HG02759 (cell line): ENCODE data around the gene SSBP2.

Source experiments
- ATAC-seq: cut with Tn5 transposase; IDR thresholded peaks from one replicate; pipeline ENCODE4 v1.9.1; 2021; ENCODE audit warnings: mild to moderate bottlenecking, moderate library complexity; ENCODE audit not compliant: unreplicated experiment

Gene SSBP2

DNA sequence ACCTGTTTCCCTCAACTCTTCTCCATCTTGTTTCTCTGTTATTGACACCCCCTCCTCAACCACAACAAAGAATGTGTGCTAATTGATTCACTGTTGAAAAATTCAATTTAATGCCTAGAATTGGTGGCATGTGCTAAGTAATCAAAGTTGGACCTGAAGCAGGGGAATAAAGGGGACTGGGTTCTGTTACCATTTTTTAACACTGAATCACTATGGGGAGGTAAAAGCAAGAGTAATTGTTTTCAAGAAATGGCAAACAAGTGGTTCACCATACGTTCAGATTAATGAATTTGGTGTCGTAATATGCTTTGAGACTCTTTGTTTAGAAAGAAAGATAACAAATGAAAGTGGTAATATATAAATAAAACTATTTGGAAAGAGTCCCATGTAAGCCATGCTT lies 17.0 kb upstream of the SSBP2 start:
- no peak for ATAC-seq

DNA sequence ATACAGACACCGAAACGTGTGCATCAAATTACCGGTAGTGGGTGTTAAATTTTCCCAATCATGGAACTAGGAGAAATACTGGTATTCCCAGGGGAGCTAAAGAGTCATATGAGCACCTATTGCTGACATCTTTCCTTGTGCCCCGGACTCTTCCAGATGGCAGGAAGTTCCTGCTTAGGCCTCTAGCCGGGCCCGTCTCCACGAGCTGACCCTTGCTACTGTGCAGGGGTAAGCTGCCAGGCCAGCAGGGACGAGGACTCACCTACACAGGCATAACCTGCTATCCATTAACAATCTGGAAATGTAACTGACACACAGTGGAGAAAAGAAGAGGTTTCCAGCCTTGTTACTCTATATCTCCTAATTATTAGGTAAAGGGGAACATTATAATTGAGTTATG lies 16.2 kb upstream of the SSBP2 start:
- ATAC-seq = no peak

DNA sequence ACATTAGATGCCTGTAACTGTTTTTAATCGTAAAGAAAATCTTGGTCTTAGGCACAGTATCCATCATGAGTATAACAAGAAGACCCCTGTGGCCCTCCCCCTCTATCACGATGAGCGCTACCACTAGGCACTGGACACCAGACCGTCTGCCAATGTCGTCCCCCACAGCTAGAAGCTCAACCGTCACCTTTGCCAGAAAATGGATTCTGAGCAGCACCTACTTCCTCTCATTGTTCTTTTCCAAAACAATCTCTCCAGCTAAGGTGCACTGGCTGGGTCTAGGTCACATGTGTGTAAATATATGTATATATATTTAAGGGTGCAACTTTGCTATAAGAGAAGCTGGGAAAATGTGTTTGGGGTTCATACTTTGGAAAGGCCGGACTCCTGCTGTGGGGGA lies 15.7 kb upstream of the SSBP2 start:
- ATAC-seq = no peak

DNA sequence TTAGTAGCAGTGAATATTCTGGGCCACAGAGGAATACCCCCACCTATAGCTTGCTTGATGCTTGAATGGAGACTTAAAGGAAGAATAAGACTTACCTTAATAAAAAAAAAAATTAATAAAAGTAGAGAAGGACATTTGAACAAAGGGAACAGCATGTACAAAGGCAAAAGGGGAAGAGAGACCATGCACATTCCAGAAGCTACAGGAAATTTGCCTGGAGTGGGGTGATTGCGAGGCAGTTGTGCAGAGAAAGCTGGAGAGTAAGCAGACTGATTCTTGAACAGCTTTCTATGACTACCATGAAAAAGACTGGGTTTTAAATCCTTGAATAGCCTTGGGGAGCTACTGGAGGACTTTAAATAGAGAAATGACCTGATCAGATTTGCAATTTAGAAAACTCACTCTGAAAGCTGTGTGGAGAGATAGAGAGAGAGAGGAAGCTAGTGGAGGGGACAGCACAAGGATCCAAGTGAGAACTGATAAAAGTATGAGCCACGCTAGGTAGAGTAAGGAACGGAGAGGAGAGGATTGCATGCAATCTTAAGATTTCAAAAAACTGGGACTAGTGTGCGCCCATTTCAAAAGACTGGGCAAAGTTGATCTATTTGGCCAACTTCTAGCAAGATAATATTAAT lies 12.5 kb upstream of the SSBP2 start:
- no peak for ATAC-seq

DNA sequence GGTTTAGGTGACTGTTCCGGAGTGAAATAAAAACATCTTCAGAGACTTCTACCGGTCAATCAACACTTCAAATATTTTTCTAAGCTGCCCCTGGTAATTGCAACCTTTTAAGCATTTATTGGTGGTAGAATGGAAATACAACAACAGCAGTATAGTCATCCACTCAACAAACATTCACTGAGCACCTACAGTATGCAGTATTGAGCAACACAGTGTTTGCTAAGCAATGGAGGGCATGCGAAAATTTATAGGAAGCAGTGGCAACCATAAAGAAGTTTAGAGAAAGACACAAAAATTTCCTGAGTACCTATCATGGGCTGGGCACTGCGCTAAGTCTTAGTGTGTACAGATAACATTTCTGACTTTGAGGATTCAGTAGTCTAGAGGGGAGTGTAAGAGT lies 12.0 kb upstream of the SSBP2 start:
- no peak for ATAC-seq

DNA sequence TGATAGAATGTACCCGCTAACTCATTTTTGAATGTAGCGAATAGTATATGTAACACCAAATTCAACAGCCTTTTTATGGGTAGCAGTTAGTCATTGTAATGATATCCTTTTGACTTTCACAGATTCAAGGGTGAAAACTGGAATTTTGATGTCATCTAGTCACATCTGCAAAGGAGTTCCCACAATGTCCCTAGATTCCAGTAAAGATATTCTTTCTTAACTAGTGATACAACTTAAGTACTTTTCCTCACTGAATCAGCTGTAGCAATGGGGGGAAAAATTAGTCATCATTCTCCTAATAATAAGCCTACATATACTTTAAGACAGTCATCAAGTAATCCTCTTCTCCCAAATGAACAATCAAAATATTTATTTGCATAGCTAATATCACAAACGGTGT lies 11.5 kb upstream of the SSBP2 start:
- no peak for ATAC-seq

DNA sequence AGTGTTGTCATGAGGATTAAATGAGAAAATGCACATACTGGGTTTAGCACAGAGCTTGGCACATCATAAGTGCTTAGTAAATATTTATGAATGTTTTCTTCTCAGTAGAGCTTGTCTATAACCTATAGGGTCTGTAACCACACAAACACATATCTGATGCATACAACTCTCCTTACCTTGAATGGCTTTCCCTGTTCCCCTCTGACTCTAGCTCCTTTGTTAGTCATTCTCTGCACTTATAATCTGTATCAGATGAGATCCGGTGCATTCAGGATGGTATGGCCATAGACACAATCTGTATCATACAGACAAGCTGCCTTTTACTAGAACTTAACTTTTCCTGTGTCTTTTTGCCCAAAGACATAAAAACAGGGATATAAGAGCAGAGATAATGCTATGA lies 11.1 kb upstream of the SSBP2 start:
- no peak for ATAC-seq

DNA sequence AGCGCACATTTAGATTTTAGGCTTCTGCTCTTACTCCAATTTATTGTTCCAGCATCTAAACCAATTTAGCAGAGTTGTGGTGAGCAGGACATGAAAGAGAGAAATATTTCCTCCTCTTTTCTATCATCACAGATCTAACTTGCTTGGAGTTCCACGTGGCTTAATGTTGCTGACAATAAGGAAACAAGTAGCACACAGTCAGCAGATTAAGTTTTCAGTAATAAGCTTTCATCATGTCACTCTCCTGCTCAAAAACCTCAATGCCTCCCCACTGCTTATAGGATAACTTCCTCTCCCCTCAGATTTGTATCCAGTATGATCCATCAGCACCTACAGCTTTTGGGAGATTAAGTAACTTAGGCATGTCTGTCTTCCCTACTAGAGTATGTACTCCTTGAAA lies 10.4 kb upstream of the SSBP2 start:
- no peak for ATAC-seq

DNA sequence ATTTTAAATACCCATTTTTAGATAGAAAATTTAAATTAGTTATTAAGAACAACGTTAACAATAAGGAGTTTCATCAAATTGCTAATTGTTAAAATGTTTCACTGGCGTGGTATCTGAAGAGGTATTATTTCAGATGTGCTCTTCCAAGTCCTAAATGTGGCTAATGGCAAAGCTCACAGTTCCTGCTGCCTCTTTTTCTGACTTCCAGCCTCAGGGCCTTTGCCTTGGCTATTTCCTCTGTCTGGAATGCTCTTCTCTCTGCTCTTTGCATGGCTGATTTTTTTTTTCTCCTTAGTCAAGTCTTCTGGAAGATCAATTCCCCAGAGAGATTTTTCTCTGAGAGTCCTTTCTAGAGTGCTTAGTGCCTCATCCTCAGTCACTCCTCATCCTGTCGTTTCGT lies 9.6 kb upstream of the SSBP2 start:
- no peak for ATAC-seq

DNA sequence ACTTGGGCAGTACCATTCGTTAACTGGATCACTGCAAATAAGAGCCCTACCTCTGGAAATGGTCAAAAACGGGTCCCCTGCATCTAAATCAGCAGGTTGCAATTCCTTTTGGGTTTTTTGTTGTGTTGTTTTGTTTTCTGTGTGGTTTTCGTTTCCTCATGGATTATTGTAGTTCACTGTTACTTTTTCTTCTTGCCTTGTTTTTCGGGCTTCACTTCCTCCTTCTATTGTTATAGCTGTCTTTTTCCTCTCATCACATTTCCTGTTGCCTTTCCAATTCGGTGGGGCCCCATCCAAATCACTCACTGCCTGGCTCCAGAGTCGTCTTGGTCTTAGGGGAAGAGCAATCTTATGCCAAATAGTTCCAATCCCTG lies 8.7 kb upstream of the SSBP2 start:
- no peak for ATAC-seq

DNA sequence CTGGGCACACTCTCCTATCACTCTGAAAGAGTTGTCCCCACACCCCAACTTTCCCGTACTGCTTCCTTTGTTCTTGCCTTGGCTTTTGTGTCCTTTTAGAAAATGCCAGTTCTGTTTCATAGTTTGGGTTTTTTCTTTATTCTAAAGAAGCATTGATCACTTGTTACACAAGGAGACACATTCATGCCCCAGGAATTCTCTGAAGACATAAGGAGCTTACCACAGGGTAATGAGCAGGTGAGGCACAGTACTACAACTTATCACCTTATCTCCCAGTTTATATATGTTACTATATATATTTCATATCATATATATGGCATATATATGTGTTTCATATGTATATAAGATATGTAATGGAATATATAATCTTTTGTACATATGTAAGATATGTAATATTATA lies 6.5 kb upstream of the SSBP2 start:
- ATAC-seq = no peak

DNA sequence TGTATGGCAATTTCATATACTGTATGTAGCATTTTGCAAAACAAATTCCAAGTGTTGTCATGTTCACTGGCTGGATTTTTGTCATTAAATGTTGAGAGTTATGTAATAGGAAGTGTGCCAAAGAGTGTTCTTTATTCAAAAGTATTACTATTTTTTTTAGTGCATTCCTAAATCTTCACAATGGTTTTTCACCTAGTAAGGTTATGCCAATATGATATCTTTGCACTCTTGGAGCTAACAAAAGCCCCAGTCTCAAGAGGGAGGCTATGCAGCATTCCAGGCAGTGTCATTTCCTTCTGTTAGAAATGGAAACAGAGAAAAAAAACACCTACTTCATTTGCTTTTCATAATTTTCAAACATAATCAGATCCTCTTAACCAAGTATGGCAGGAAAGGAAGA lies 5.1 kb upstream of the SSBP2 start:
- no peak for ATAC-seq

DNA sequence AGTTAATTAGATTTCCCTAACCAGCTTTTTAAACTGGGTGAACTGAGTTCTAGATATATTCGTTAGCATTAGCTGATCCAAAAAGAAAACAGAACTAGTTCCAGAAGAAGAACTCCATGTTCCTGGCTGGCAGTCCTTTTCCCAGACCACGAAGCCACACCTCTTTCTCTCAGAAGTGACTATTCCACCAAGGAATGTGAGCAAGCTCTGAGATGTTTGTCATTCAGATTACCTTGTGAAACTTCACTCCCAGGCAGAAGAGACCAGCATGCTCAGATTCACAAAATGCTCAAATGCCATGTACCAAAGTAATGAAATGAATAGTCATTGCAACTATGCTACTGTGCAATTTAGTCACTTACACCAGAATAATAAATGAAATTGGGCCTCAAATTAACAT lies 4.4 kb upstream of the SSBP2 start:
- no peak for ATAC-seq

DNA sequence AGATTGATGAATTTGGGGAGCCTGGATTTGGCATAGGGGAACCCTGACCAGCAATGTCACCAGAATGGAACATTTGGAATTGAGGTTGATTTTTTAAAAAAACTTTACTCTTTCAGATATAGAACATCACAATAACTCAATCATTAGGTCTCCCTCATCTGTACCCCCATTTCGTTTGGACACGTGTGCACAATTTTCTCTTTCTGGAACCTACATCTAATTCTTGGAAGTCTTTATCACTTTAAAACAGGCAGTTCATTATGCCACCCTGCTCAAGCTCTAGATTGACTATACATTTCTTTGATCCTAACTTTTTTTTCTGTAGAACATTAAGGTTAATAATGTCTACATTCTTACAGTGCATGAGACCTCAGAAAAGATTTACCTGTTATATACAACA lies 3.7 kb upstream of the SSBP2 start:
- no peak for ATAC-seq

DNA sequence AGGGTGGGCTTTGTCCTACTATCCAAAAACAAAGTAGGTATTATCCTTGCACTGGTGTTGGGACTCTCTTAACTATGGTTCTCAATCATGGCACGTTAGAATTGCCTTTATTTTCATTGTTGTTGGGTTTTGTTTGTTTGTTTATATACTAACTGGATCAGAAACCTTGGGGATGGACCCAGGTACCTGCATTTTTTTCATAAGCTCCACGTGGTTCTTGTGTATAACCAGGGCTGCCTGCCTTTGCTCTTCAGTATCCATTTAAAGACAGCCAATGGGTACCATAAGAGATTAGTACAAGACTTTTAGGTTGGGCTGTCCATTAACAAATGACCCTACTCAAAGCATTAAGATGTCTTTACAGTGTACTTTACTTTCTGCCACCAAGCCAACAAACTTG lies 2.5 kb upstream of the SSBP2 start:
- ATAC-seq = no peak

DNA sequence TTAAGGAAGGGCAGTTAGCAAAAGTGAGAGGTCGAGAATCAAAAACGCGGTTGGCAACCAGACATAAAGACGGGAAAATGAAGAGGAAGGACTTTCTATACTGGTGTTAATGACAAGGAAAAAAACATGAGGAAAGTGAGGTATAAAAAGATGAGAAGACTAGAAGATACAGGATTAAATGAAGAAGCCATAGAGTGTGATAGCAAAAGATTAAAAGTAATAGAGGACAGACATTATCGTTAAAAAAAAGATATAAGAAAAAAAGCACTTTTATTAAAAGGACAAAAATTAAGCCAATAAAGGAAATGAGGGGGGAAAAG lies 1.7 kb upstream of the SSBP2 start:
- no peak for ATAC-seq

DNA sequence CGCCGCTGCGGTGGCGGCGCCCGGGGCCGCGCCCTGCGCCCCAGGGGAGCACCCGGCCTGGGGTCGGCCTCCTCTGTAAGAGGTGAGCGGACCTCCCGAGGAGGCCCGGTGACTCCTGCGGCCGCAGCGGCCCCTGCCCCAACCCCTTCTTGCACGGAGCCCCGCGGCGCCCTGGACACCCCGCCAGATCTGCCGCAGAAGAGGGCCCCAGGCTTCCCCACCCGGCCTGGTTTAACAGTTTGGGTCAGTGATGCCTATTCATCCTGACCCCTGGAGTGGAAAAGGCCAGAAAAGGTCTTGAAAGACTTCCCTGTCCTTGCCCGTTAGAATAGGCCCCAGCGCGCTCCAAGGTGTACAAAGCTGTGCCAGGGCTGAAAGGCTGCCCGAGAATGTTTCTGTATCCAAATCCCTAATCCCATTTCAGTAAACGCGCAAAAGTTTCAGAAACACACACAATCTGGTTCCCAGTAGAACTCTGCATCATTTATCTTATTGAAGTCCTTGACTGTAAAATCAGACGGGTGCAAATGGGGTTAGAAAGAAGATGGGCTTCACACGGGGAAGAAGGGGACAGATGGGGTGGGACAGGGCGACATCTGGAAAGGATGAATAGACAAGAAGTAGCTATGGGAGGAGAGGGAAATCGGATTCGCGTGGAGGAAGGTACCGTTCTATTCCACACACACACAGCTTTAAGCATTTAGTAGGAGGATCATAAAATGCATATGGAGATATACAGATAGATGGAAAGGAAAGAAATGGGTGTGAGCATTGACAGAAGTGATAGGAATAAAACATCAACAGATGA lies 1.1 kb upstream of the SSBP2 start:
- ATAC-seq = no peak

DNA sequence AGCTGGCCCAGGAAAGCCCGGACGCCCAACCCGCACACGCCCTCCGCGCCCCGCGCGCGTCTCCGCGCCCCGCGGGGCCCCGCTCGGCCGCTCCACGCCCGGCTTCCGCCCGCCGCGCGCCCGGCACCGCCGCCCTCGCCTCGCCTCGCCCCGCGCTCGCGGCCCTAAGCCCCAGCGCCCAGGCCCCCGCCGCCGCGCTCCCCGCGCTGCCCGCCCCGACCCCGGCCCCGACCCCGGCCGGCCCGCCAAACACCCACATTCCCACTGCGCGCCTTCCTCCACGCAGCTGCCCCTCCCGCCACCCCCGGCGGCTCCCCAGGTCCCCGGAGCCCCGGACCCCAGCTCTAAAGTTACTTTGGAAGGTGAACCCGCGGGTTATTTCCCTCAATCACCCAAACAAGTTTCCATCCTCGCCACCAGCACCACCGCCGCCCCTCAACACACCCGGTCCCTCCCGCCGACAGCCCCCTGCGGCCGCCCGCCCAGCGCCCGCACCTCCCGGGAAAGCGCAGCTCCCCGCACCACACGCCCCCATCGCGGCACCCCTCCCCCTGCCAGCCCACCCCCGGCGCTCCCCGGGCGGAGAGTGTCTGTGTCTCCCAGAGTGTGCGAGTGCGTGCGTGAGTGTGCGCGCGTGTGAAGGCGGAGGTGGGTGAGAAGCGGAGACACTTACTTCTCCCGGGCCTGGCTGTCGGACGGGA lies 439 bp downstream of the SSBP2 start:
- ATAC-seq = peak; percentile 15

DNA sequence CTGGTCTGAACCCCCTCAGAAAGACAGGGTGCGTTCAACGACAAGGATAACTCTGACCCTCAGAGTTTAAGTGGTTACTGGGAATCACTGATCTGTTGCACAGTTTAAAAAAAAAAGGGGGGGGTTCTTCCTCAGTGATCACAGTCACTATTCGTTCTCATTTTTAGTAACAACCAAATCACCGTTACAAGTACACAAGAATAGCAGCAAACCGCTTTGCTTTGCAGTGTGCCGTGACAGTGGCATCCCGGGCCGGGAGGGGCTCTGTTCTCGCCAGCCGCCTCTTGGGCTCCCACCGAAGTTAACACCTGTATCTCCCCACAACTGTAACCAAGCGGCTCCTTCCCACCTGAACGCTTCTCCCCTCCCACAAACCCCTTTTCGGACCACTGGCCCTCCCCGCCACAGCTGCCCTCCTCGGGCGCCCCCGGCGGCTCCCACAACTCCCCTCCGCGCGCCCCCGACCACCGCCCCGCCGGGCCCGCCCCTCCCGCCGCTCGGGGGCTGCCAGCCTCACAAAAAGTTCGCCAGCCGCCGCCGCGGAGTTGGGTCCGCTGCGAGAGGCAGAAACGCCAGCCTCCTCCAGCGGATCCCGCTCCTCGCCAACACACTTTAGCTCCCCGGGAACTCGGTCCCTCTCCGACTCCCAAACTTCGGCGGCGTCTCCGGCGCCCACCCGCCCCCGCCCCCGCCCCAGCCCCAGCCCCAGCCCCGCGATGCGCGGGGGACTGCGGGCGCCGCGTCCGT lies 1.2 kb downstream of the SSBP2 start:
- ATAC-seq = peak; percentile 56

DNA sequence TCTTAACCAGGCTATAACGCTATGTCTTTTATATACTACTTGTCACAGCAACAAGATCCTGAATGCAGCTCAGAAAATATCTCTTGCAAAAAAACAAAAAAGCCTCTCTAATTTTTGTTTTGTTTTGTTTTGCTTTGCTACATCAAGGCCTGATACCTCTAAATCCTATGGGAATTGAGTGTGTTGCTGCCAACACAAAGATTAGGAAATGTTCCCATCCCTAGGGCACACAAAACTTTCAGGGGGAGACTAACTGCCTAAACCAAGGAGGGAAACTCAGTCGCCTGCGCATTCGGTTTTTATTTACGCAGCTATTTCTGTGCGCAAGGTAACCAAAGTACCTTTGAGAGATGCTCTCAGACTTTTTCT lies 1.7 kb downstream of the SSBP2 start:
- ATAC-seq = no peak

DNA sequence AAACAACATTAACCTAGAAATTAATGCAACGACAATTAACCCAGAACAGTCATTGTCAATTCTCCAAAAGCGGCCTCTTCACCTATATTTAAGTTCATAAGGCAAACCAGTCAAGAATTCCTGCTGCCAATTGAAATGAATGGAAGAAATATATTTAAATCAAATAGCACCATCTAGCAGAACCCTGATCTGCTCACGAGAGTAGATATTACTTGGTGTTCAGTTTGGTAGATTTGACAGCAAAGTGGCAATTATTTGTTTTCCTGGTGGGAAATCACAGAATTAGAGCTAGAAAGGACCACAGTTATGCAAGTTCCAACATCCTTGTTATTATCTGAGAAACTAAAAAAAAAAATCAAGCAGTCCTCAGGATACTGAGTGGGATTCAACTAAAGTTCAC lies 2.3 kb downstream of the SSBP2 start:
- ATAC-seq = no peak

DNA sequence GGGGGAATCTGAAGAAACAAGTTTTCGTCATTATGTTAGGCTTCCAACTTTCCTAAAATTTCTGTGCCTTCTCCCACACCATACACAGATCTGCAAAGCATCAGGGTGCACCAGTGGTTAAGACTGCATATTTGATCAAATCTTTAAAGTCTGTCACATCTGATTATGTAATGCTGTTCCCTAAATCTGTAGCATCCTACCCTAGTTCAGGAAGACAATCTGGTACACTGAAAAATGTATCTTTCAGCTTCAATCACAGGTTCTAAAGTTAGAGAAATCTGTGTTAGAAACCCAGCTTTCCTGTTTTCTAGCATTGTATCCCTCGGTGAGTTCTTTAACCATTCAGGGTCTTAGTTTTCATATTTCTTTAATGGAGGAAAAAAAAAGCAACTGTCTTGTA lies 3.9 kb downstream of the SSBP2 start:
- ATAC-seq = no peak
